Kidney epithelial cell (primary cell): ENCODE measurements around the gene POLR1D. TPM values are rescaled to one million over a fixed set of nuclear protein-coding genes. Genes with fewer than 3 reads are reported as not detected.
A peak's percentile ranks its signal among the peaks of the same experiment; 100 is the strongest.

Experiments used
- DNase-seq: peaks from one replicate; pipeline ENCODE4 v3.0.0-alpha.2; 2010; ENCODE audit warnings: low read depth
- H3K27me3 ChIP-seq: 2 replicates; pipeline ENCODE4 v1.6.0; 2011; ENCODE audit warnings: low read length; ENCODE audit not compliant: control insufficient read depth, insufficient read depth
- H3K36me3 ChIP-seq: 2 replicates; pipeline ENCODE4 v1.5.1; 2011; ENCODE audit warnings: low read length; ENCODE audit not compliant: control insufficient read depth, insufficient read depth
- H3K4me3 ChIP-seq: 2 replicates; pipeline ENCODE4 v1.5.1; 2011; ENCODE audit warnings: low read depth, mild to moderate bottlenecking, control low read depth, low read length
- total RNA-seq: library from RNA; depleted of rRNA; stranded (reverse); fragments of >200 nt; gene quantifications from 2 replicates; pipeline ENCODE4 v1.2.3, GENCODE V29; 2015
- TF ChIP-seq, protein P1 (sequence below): IDR thresholded peaks from 2 replicates; pipeline ENCODE4 v1.5.1; 2011; ENCODE audit warnings: mild to moderate bottlenecking, moderate library complexity, low read length, control low read depth, inconsistent platforms; ENCODE audit not compliant: insufficient read depth, poor library complexity, severe bottlenecking

The POLR1D gene
- total RNA-seq, 1 donor from 2014 or later: 149 TPM

DNA sequence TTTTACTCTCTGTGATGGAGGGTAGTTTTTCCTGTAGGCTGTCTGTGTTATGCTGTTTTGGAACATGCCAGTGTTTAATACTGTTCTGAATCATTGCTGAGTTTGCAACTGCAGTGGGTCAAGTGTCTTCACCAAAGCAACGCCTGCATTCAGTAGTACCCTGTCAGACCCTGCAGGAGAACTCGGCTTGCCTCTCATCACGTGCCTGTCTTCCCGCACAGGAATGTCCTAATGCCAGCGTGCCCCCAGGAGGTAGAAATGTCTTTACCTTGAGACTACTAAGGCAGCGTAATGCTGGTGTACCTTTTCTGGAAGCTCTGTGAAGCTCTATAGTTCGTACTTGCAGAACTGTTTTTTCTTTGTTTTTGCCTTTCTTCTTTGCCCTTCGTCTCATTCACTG is 42.3 kb downstream of the POLR1D start:
- TF ChIP-seq, protein P1, sequence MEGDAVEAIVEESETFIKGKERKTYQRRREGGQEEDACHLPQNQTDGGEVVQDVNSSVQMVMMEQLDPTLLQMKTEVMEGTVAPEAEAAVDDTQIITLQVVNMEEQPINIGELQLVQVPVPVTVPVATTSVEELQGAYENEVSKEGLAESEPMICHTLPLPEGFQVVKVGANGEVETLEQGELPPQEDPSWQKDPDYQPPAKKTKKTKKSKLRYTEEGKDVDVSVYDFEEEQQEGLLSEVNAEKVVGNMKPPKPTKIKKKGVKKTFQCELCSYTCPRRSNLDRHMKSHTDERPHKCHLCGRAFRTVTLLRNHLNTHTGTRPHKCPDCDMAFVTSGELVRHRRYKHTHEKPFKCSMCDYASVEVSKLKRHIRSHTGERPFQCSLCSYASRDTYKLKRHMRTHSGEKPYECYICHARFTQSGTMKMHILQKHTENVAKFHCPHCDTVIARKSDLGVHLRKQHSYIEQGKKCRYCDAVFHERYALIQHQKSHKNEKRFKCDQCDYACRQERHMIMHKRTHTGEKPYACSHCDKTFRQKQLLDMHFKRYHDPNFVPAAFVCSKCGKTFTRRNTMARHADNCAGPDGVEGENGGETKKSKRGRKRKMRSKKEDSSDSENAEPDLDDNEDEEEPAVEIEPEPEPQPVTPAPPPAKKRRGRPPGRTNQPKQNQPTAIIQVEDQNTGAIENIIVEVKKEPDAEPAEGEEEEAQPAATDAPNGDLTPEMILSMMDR: no peak
- Histone ChIP-seq H3K4me3 (no peak overlapping the region), H3K36me3 (no peaks in the 10 kb centered on the region), H3K27me3 (no peaks in the 10 kb centered on the region)
- DNase-seq: no peak

DNA sequence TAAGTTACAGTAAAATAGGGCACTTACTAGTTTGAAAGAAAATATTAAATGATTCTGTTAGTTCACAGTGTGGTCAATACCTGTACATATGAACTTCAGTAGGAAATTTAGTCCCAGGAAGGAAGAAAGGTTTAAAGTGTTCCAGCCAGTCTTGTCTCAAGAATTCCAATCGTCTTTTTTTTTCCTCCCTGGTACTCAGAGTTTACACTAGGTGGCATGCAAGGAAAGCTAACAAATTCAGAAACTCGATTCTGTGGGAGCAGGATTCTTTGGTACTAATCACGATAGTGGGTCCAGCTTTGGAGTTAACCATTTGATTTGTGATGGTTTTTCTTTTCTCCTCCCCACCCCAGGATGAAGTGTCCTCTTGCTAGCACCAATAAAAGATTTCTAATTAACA is 43.6 kb downstream of the POLR1D start:
- H3K4me3 ChIP-seq: no peak overlapping the region
- TF ChIP-seq, protein P1: peak; percentile 7
- H3K36me3 ChIP-seq: no peaks in the 10 kb centered on the region
- no peak for DNase-seq
- no peaks in the 10 kb centered on the region for H3K27me3 ChIP-seq

DNA sequence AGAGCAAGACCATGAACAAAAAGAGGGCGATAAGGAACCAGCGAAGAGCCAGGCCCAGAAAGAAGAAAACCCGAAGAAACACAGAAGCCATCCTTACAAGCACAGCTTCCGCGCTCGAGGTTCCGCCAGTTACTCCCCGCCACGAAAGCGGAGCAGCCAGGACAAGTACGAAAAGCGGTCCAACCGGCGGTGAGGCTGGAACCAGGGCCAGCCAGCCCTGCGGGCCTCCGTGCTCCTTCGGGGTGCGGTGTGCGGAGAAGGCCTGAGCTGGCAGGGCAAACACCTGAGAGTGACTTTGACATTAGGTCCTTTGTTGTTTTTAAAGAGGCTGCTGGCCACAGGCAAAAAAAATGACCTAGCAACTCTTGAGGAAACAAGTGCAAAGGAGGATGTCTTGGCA is 44.1 kb downstream of the POLR1D start:
- H3K4me3 ChIP-seq: no peak overlapping the region
- H3K36me3 ChIP-seq: no peaks in the 10 kb centered on the region
- TF ChIP-seq, protein P1: no peak
- H3K27me3 ChIP-seq: no peaks in the 10 kb centered on the region
- DNase-seq: no peak

DNA sequence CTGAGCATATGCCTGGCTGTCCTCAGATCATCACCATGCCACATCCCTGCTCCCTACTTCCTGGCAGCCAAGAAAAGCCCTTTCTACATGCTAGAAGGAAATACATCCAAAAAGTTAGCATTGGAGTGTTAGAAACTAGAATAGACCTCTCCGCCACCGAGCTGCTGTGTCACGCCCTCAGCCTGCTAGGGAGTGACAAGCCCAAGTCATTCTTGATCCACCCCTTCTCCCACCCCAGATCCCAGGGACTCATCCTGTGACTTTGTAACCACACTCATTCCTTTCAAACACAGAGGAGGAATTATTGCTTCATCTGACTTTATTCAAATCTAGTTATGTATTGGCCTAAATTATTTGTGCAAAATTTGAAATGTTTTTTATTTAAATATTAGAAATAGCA is 45.3 kb downstream of the POLR1D start:
- no peak for DNase-seq
- H3K36me3 ChIP-seq: no peaks in the 10 kb centered on the region
- no peaks in the 10 kb centered on the region for H3K27me3 ChIP-seq
- H3K4me3 ChIP-seq: no peak overlapping the region
- TF ChIP-seq, protein P1: no peak

DNA sequence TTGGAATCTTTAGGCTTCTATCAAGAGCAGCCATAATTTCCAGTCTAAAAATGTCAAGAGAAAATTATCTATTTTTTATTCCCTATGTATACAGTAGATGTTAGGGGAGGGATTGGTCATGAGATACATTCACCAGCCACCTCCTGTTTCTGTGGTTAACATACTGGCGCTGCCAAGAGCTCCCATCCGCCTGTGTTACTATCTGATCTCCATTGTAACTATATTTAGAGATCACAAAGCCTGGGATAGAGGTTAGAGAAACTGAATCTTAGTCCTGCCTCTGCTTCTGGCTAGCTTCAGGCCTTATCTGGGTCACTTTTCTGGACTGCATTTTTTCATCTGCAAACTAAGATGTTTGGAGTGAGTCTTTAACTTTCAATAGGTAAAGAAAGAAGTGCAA is 46.3 kb downstream of the POLR1D start:
- TF ChIP-seq, protein P1: no peak
- H3K27me3 ChIP-seq: no peaks in the 10 kb centered on the region
- H3K36me3 ChIP-seq: no peaks in the 10 kb centered on the region
- no peak overlapping the region for H3K4me3 ChIP-seq
- DNase-seq: no peak

DNA sequence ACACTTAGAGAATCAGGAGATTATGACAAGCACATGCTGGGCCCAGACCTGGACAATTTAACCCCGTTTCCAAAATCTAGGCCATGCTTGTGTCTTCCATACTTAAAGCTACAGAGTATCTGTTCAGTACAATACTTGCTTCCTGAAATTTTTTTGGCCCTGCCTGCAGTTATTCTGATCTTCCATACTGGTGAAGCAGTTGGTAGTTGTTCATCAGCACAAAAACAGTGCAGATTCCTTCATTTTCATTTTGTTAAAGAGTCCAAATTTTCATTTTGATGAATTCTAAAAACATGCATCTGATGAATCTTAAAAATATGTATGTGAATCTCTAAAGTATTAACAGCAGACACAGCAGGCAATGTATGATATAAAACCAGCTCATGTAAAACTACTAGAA is 49.2 kb downstream of the POLR1D start:
- TF ChIP-seq, protein P1: no peak
- Histone ChIP-seq H3K27me3 (no peaks in the 10 kb centered on the region), H3K36me3 (no peaks in the 10 kb centered on the region), H3K4me3 (no peak overlapping the region)
- DNase-seq: no peak
